H1 (cell line): ENCODE data around the gene AGBL1. TPM values are rescaled to one million over a fixed set of nuclear protein-coding genes. Genes with fewer than 3 reads are reported as not detected.

Experiments used
- ASH2L ChIP-seq: fragments of 200-600, 300-600 bp; sonication (generic); IDR thresholded peaks from one replicate; pipeline ENCODE4 v1.7.1; 2017; ENCODE audit warnings: low read length
- CHD1 ChIP-seq: IDR thresholded peaks from 2 replicates; pipeline ENCODE4 v1.6.1; 2012; ENCODE audit warnings: low read depth, low read length, improper control_type of control experiment
- GTF2F1 ChIP-seq: IDR thresholded peaks from 2 replicates; pipeline ENCODE4 v1.6.1; 2012; ENCODE audit warnings: low read depth, low read length, improper control_type of control experiment, borderline replicate concordance
- RAD21 ChIP-seq, 2 experiments: IDR thresholded peaks in 1 of 2; conservative IDR thresholded peaks in 1 of 2; 2 replicates each; pipeline ENCODE4 v1.6.1; 2011; ENCODE audit warnings: low read depth in 2 of 2, low read length in 2 of 2, improper control_type of control experiment in 1 of 2, inconsistent platforms in 1 of 2, mild to moderate bottlenecking in 1 of 2, moderate library complexity in 1 of 2
- SIX5 ChIP-seq: IDR thresholded peaks from 2 replicates; pipeline ENCODE4 v1.6.1; 2011; ENCODE audit warnings: mild to moderate bottlenecking, low read depth, low read length
- USF2 ChIP-seq: IDR thresholded peaks from 2 replicates; pipeline ENCODE4 v1.6.1; 2011; ENCODE audit warnings: low read length, improper control_type of control experiment
- polyA plus RNA-seq, 7 experiments: library from polyadenylated mRNA; depleted of rRNA in 3 of 7; stranded (reverse) in 5 of 7; unstranded in 2 of 7; fragments of >200 nt in 5 of 7; fragments of 200-250 nt in 2 of 7; gene quantifications; 1 replicate in 5 of 7; 2 replicates in 1 of 7; 4 replicates in 1 of 7; pipeline versions ENCODE4 v1.2.1 to v1.2.3, GENCODE V29; 2011 to 2013; ENCODE audit warnings: missing spikeins in 2 of 7, mixed read lengths in 2 of 7
- total RNA-seq: library from RNA; stranded (reverse); fragmentation: NEBNext Ultra II Directional; extraction: Animal tissue kit (Norgen Biotek cat#: 25700); gene quantifications from 2 replicates; pipeline ENCODE4 v1.2.1, GENCODE V29; 2021

Gene AGBL1
- total and polyA plus RNA-seq, 2 of the 8 experiments (the other 6 are each of a cell fraction or from before 2014, with no cell fraction given) = not detected

DNA sequence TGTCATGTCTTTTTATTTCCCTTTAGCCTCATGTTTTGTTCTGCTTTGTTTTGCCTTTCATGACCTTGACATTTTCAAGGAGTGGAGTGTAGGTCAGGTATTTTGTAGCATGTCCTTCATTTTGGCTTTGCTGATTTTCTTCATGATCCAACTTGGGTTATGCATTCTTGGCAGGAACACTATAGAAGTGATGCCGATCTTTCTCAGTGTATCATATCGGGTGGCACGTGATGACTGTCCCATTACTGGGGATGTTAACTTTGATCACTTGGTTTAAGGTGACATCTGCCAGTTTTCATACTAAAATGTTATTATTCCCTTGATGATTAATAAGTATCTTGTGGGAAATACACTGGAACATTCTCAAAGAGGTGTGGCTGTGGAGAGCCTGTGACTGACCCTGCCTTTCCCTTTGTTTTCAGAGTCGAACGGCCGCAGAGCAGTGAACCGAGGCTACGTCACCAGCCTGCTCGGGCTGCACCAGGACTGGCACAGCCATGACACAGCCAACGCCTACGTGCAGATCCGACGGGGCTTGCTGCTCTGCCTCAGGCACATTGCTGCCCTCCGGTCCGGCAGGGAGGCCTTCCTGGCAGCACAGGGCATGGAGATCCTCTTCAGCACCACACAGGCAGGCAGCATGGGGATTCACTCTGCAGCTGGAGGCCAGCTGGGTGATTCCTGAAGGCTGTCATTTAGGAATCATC lies 167.7 kb downstream of the AGBL1 start (continued):
- TF ChIP-seq ASH2L (no peak), SIX5 (no peak), GTF2F1 (no peak), CHD1 (no peak), RAD21 (IDR thresholded peaks at IDR 0.05 in 1 of 2, conservative IDR thresholded peaks at IDR 0.05 in 1 of 2; ENCODE audit: low read depth in 2 of 2, low read length in 2 of 2) (no peak), USF2 (no peak)
